Stimulated activated naive CD8-positive, alpha-beta T cell treated with anti-CD3 and anti-CD28 coated beads, Interleukin-15, amount 100 ng/mL, for 72 hours (primary cell): ENCODE measurements around the gene PLCG1.

ENCODE experiments used
- ATAC-seq: fragments of 150-1000 bp; cut with Tn5 transposase; 2 replicates; pipeline ENCODE4 v1.10.0; 2021; ENCODE audit warnings: mild to moderate bottlenecking, moderate library complexity
- DNase-seq, 2 donors: peaks; one replicate each; pipeline ENCODE4 v3.0.0; 2021 to 2022
- H3K27ac Mint-ChIP-seq, 2 donors: one replicate each; pipeline ENCODE4 v1.8.0; 2022; ENCODE audit warnings: mild to moderate bottlenecking in 2 of 2, mixed read lengths in 2 of 2, moderate library complexity in 2 of 2
- H3K27me3 Mint-ChIP-seq: one replicate; pipeline ENCODE4 v1.8.0; 2022; ENCODE audit warnings: mixed read lengths
- H3K4me1 Mint-ChIP-seq: one replicate; pipeline ENCODE4 v1.8.0; 2022; ENCODE audit warnings: mild to moderate bottlenecking, mixed read lengths
- H3K4me3 Mint-ChIP-seq, 2 donors: one replicate each; pipeline ENCODE4 v1.8.0; 2022; ENCODE audit warnings: mild to moderate bottlenecking in 2 of 2, mixed read lengths in 2 of 2, moderate library complexity in 1 of 2
- H3K9me3 Mint-ChIP-seq, 2 donors: one replicate each; pipeline ENCODE4 v1.8.0; 2022; ENCODE audit warnings: mixed read lengths in 2 of 2

Gene PLCG1

GRCh38 chr20:41166201-41167117 is 29.1 kb downstream of the PLCG1 start:
- DNase-seq (no peak), ATAC-seq (no peak)
- H3K27ac Mint-ChIP-seq: peak overlapping the region; percentile 89 to 93
- H3K9me3 Mint-ChIP-seq: no peaks in the 10 kb centered on the region
- H3K4me1 Mint-ChIP-seq: peaks cover 97% of the 10 kb centered on the region
- H3K4me3 Mint-ChIP-seq: no peak overlapping the region
- H3K27me3 Mint-ChIP-seq: no peaks in the 10 kb centered on the region

DNA sequence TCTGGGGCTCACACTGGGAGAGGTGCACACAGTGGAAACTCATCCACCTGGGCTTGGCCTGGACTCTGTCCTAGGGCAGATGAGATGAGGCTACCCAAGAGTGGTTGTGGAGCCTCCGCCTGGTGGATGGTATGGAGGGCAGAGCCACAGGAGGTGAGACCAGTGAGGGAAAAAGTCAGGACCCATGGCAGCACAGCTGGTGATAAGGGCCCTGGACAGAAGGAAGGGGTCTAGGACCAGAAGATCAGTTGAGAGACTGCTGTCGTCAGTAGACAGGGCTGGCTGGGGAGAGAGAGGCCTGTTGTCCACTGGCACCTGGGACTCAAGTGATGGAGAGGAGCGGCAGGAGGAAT is 29.8 kb downstream of the PLCG1 start:
- Mint-ChIP-seq H3K4me3 (no peak overlapping the region), H3K4me1 (peaks cover 97% of the 10 kb centered on the region), H3K27me3 (no peaks in the 10 kb centered on the region), H3K9me3 (no peaks in the 10 kb centered on the region), H3K27ac (peak overlapping the region; percentile 86 to 93)
- ATAC-seq (no peak), DNase-seq (no peak)

GRCh38 chr20:41167481-41168253 is 30.3 kb downstream of the PLCG1 start:
- Mint-ChIP-seq H3K4me1 (peaks cover 96% of the 10 kb centered on the region), H3K27me3 (no peaks in the 10 kb centered on the region), H3K4me3 (no peak overlapping the region), H3K27ac (peak overlapping the region; percentile 62 to 86), H3K9me3 (no peaks in the 10 kb centered on the region)
- DNase-seq (no peak), ATAC-seq (peak; percentile 28)

GRCh38 chr20:41168281-41169161 is 31.2 kb downstream of the PLCG1 start:
- Mint-ChIP-seq H3K4me1 (peaks cover 96% of the 10 kb centered on the region), H3K27ac (peak overlapping the region; percentile 16 to 62), H3K9me3 (no peaks in the 10 kb centered on the region), H3K4me3 (no peak overlapping the region), H3K27me3 (no peaks in the 10 kb centered on the region)
- no peak for ATAC-seq
- DNase-seq: no peak

DNA sequence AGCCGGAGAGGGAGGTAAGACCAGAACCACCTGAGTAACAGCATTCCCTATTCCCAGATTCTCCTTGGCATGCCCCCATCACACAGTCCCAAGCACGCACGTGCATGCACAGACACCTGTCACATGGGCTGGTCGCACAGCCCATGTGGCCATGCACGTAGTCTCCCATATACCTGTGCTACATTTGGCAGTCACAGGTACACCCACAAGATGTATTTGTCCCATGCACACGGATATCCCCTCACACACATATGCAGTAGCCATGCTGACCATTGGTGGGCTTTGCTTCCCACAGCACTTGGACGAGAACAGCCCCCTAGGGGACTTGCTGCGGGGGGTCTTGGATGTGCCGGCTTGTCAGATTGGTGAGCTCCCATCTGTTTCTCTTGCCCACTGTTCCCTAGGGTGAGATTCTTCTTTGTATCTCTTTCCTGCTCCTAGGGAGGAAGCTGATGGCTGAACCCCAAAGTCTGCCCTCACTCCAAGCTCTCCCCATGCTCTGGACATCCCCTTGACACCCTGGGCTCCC is 31.9 kb downstream of the PLCG1 start:
- no peaks in the 10 kb centered on the region for H3K9me3 Mint-ChIP-seq
- H3K27ac Mint-ChIP-seq: peak overlapping the region; percentile 29 to 65
- no peaks in the 10 kb centered on the region for H3K27me3 Mint-ChIP-seq
- DNase-seq (no peak), ATAC-seq (no peak)
- H3K4me1 Mint-ChIP-seq: peaks cover 95% of the 10 kb centered on the region
- no peak overlapping the region for H3K4me3 Mint-ChIP-seq

DNA sequence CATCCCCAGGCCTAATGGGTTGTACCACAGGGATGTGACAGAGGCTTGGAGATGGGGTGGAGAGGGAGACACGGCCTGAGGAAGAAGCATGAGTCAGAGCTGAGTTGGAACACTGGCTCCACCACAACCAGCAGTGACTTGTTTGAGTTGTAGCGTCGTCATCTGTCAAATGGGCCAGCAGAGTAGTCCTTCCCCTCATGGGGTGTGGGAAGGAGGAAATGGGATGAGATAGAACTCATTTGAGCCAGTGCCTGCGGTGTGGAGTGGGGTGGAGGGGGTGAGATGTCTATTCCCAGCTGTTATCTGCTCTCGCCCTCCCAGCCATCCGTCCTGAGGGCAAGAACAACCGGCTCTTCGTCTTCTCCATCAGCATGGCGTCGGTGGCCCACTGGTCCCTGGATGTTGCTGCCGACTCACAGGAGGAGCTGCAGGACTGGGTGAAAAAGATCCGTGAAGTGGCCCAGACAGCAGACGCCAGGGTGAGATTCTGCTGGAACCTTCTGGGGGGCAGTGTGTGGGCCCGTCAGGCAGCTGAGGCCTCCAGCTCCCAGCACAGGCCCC is 32.5 kb downstream of the PLCG1 start:
- Mint-ChIP-seq H3K27me3 (no peaks in the 10 kb centered on the region), H3K9me3 (no peaks in the 10 kb centered on the region), H3K27ac (peak overlapping the region in 1 of 2 donors; percentile 29), H3K4me1 (peaks cover 93% of the 10 kb centered on the region), H3K4me3 (no peak overlapping the region)
- DNase-seq (no peak), ATAC-seq (no peak)

DNA sequence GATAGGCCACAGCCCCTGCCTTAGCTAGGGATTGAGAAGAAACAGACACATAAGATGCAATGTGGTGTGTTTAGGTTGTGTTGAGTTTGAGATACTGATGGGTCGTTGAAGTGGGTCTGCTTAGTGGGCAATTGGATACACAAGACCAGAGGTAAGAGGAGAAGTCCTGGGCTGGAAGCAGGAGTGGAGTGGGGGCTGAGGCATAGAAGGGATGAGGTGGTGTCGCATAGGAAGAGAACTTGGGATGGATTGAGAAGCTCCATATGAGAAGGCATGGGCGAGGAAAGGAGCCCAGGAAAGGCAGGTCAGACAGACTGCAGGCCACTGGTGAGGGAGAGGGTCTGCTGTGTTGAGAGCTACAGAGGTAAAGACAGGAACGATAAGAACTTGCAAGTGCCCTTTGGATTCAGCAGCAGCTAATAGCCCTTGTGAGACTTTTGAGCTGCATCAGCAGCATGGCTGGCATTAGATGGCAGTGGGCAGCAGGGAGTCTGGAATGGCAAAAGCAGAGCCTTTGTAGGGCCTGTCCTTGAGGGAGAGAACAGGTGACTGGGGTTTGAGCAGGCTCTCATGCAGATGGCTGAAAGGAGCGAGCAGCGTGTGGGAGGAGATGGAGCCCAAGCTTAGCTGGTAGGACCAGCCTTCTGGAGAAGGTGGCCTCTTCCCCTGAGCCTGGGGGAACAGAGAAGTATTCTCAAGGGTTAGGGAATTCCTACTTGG is 33.2 kb downstream of the PLCG1 start:
- no peaks in the 10 kb centered on the region for H3K27me3 Mint-ChIP-seq
- peaks cover 89% of the 10 kb centered on the region for H3K4me1 Mint-ChIP-seq
- DNase-seq (no peak), ATAC-seq (no peak)
- H3K9me3 Mint-ChIP-seq: no peaks in the 10 kb centered on the region
- peak overlapping the region; percentile 29 to 92 for H3K27ac Mint-ChIP-seq
- H3K4me3 Mint-ChIP-seq: no peak overlapping the region

GRCh38 chr20:41171736-41172295 is 34.5 kb downstream of the PLCG1 start:
- H3K27me3 Mint-ChIP-seq: no peaks in the 10 kb centered on the region
- DNase-seq (no peak), ATAC-seq (no peak)
- H3K9me3 Mint-ChIP-seq: no peaks in the 10 kb centered on the region
- peak overlapping the region; percentile 34 to 95 for H3K27ac Mint-ChIP-seq
- peaks cover 77% of the 10 kb centered on the region for H3K4me1 Mint-ChIP-seq
- H3K4me3 Mint-ChIP-seq: no peak overlapping the region

DNA sequence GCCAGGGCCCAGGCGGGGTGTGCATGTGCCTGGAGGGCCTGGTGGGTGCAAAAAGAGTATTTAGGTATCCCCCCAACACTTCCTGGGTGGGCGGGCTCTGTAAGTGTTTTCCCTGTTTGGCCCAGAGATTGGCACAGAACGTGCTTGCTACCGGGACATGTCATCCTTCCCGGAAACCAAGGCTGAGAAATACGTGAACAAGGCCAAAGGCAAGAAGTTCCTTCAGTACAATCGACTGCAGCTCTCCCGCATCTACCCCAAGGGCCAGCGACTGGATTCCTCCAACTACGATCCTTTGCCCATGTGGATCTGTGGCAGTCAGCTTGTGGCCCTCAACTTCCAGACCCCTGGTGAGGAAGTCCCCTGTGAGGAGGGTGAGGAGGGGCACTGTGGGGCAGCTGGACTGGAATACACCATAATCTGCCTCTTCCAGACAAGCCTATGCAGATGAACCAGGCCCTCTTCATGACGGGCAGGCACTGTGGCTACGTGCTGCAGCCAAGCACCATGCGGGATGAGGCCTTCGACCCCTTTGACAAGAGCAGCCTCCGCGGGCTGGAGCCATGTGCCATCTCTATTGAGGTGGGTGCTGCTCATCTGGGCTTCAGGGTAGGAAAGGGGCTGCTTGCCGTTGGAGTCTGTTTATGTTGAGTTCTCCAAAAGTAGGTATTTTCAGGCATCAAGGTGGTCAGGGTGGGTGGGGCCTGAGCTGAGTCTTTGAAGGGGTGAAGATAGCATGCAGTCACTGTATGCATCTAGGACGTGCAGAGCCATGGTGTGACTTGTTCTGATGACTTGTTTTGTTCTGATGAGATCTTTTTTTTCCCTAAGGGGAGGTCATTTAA is 35.2 kb downstream of the PLCG1 start:
- peak; percentile 48 for ATAC-seq
- Mint-ChIP-seq H3K27ac (peak overlapping the region in 1 of 2 donors; percentile 95), H3K4me3 (no peak overlapping the region), H3K4me1 (peaks cover 70% of the 10 kb centered on the region), H3K9me3 (no peaks in the 10 kb centered on the region), H3K27me3 (no peaks in the 10 kb centered on the region)
- peak in 1 of 2 donors; percentile 7 for DNase-seq

DNA sequence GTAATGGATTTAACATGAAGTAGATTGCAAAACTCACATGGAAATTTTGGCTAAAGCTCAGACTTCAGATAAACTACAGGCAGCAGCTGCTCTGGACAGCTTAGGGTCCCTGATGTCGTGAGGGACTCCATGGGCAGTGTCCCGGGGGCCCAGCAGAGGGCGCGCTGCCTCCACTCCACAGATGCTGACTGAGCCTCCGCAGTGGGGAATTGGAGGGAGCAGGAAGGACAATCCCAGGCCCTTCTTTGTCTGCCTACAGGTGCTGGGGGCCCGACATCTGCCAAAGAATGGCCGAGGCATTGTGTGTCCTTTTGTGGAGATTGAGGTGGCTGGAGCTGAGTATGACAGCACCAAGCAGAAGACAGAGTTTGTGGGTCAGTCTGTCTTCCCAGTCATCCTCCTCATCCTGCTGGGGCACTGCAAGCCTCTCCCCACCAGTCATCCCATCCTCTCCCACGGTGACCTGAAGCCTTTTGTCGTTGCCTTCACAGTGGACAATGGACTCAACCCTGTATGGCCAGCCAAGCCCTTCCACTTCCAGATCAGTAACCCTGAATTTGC is 35.9 kb downstream of the PLCG1 start:
- DNase-seq (peak; percentile 55 to 59), ATAC-seq (peak; percentile 84)
- H3K27ac Mint-ChIP-seq: peak overlapping the region; percentile 71 to 76

DNA sequence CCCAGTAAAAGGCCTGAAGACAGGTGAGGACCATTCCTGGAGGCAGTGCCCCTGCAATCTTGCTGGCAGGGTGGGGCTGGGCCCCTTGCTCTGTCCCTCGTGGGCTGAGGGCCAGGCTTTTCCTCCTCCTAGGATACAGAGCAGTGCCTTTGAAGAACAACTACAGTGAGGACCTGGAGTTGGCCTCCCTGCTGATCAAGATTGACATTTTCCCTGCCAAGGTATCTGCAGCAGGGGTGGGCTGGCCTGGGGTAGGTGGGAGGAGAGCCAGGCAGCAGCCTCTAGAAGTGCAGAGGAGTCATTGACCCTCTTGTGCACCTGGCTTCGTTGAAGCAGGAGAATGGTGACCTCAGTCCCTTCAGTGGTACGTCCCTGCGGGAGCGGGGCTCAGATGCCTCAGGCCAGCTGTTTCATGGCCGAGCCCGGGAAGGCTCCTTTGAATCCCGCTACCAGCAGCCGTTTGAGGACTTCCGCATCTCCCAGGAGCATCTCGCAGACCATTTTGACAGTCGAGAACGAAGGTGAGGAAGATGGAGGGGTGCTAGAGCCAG is 36.5 kb downstream of the PLCG1 start:
- no peaks in the 10 kb centered on the region for H3K27me3 Mint-ChIP-seq
- H3K4me1 Mint-ChIP-seq: peaks cover 59% of the 10 kb centered on the region
- no peaks in the 10 kb centered on the region for H3K9me3 Mint-ChIP-seq
- peak in 1 of 2 donors; percentile 3 for DNase-seq
- ATAC-seq: no peak
- H3K27ac Mint-ChIP-seq: peak overlapping the region in 1 of 2 donors; percentile 49
- no peak overlapping the region for H3K4me3 Mint-ChIP-seq

More for the DNA sequence above, 35.9 kb downstream of the PLCG1 start:
- no peaks in the 10 kb centered on the region for H3K27me3 Mint-ChIP-seq
- H3K4me3 Mint-ChIP-seq: no peak overlapping the region
- H3K4me1 Mint-ChIP-seq: peaks cover 62% of the 10 kb centered on the region
- no peaks in the 10 kb centered on the region for H3K9me3 Mint-ChIP-seq

GRCh38 chr20:41174373-41174772 is 37.0 kb downstream of the PLCG1 start:
- ATAC-seq (no peak), DNase-seq (no peak)
- Mint-ChIP-seq H3K4me3 (no peak overlapping the region), H3K27ac (peak overlapping the region in 1 of 2 donors; percentile 72), H3K4me1 (peaks cover 60% of the 10 kb centered on the region), H3K27me3 (no peaks in the 10 kb centered on the region), H3K9me3 (no peaks in the 10 kb centered on the region)

GRCh38 chr20:41174782-41175181 is 37.4 kb downstream of the PLCG1 start:
- H3K4me1 Mint-ChIP-seq: peaks cover 60% of the 10 kb centered on the region
- no peaks in the 10 kb centered on the region for H3K9me3 Mint-ChIP-seq
- ATAC-seq: no peak
- peak in 1 of 2 donors; percentile 3 for DNase-seq
- peak overlapping the region in 1 of 2 donors; percentile 72 for H3K27ac Mint-ChIP-seq
- no peak overlapping the region for H3K4me3 Mint-ChIP-seq
- H3K27me3 Mint-ChIP-seq: no peaks in the 10 kb centered on the region
